Panc1 (cell line): ENCODE results near the gene EIF3F. TPM values are rescaled to one million over a fixed set of nuclear protein-coding genes. Genes with fewer than 3 reads are reported as not detected.

Experiments
- ATAC-seq: fragments of 200-7000 bp; cut with Tn5 transposase; 2 replicates; pipeline ENCODE4 v1.9.1; 2020; ENCODE audit warnings: mild to moderate bottlenecking, moderate library complexity
- BruUV-seq: library from RNA; stranded (reverse); fragments of 400-500 nt; replicated peaks from 2 replicates; lab custom pipeline; 2021; lab: Mats Ljungman, UMichigan
- CTCF ChIA-PET: fragments of 300-600 bp; sonication (Branson Sonifier 250); formaldehyde crosslinking; loops from one replicate; lab custom pipeline; 2022; ENCODE audit warnings: antibody characterized with exemption; lab: Charles Lee
- POLR2A ChIA-PET: fragments of 300-600 bp; sonication (Branson Sonifier 250); formaldehyde crosslinking; loops from one replicate; lab custom pipeline; 2022; ENCODE audit warnings: antibody characterized with exemption; lab: Charles Lee
- DNase-seq: peaks from one replicate; pipeline ENCODE4 v3.0.0-alpha.2; 2010; ENCODE audit warnings: low read depth, low spot score
- H3K27ac ChIP-seq: 2 replicates; pipeline ENCODE4 v1.5.1; 2011; ENCODE audit warnings: mild to moderate bottlenecking, low read length, inconsistent platforms
- H3K27me3 ChIP-seq: fragments of 200-500 bp; sonication (Bioruptor generic); 2 replicates; pipeline ENCODE4 v1.6.0; 2014; ENCODE audit warnings: low read length, inconsistent platforms; ENCODE audit not compliant: control insufficient read depth, insufficient read depth
- H3K36me3 ChIP-seq: fragments of 200-500 bp; sonication (Bioruptor generic); 2 replicates; pipeline ENCODE4 v1.5.1; 2014; ENCODE audit warnings: inconsistent platforms, mild to moderate bottlenecking, low read length, moderate library complexity; ENCODE audit not compliant: control insufficient read depth, insufficient read depth
- H3K4me1 ChIP-seq: 2 replicates; pipeline ENCODE4 v1.5.1; 2011; ENCODE audit warnings: inconsistent platforms, mild to moderate bottlenecking, low read length, moderate library complexity; ENCODE audit not compliant: control insufficient read depth, insufficient read depth
- H3K4me3 ChIP-seq, 2 experiments: 2 replicates each; pipeline ENCODE4 v1.5.1; 2011 to 2012; ENCODE audit warnings: low read depth in 2 of 2, low read length in 2 of 2, mild to moderate bottlenecking in 2 of 2, inconsistent platforms in 1 of 2, moderate library complexity in 1 of 2
- H3K9me3 ChIP-seq: fragments of 200-500 bp; sonication (Bioruptor generic); 2 replicates; pipeline ENCODE4 v1.5.1; 2014; ENCODE audit warnings: low read depth, mild to moderate bottlenecking, inconsistent platforms, low read length, moderate library complexity; ENCODE audit not compliant: control insufficient read depth, insufficient read depth
- CTCF ChIP-seq: fragments of 450-650 bp; IDR thresholded peaks from 2 replicates; pipeline ENCODE4 v1.5.1; 2017; ENCODE audit warnings: mild to moderate bottlenecking
- POLR2AphosphoS5 ChIP-seq: IDR thresholded peaks from 2 replicates; pipeline ENCODE4 v1.6.1; 2012; ENCODE audit warnings: mild to moderate bottlenecking, low read depth, low read length, moderate library complexity
- REST ChIP-seq, 2 experiments: IDR thresholded peaks; 2 replicates each; pipeline ENCODE4 v1.6.1; 2011 to 2012; ENCODE audit warnings: low read depth in 2 of 2, control low read depth in 1 of 2, low read length in 1 of 2, mild to moderate bottlenecking in 1 of 2, moderate library complexity in 1 of 2; ENCODE audit not compliant: insufficient read depth in 1 of 2
- SIN3A ChIP-seq: IDR thresholded peaks from 2 replicates; pipeline ENCODE4 v1.6.1; 2012; ENCODE audit warnings: low read depth, mild to moderate bottlenecking, low read length, moderate library complexity, borderline replicate concordance; ENCODE audit not compliant: insufficient read depth
- TCF7L2 ChIP-seq: IDR thresholded peaks from 2 replicates; pipeline ENCODE4 v1.6.1; 2011; ENCODE audit warnings: mild to moderate bottlenecking, low read depth, low read length, inconsistent platforms
- in situ Hi-C: cut with HindIII; loops from 2 replicates; pipeline ENCODE4 v1.10.0; 2016; ENCODE audit warnings: low sequenced_read_pairs, low pct_unique_long_range_greater_than_20kb
- intact Hi-C: fragments of 100-400 bp; cut with micrococcal nuclease; formaldehyde crosslinking; loops from one replicate; pipeline ENCODE4 v1.10.0; 2022; ENCODE audit not compliant: unreplicated experiment
- total RNA-seq: library from RNA; stranded (reverse); gene quantifications from one replicate; pipeline ENCODE4 v1.2.1, GENCODE V29; 2021; ENCODE audit not compliant: unreplicated experiment

EIF3F gene
- total RNA-seq, 1 experiment from 2014 or later = 387 TPM

GRCh38 chr11:8038811-8039529 lies 51.8 kb downstream of the EIF3F start:
- H3K27me3 ChIP-seq = no peaks in the 10 kb centered on the region
- no TSS peak for BruUV-seq
- H3K9me3 ChIP-seq = no peaks in the 10 kb centered on the region
- H3K4me3 ChIP-seq = no peak overlapping the region
- in situ Hi-C loops = no loop called here
- ChIA-PET CTCF (no interaction called here), POLR2A (no interaction called here)
- no peaks in the 10 kb centered on the region for H3K4me1 ChIP-seq
- intact Hi-C loops = no loop called here
- H3K27ac ChIP-seq = no peak overlapping the region
- DNase-seq (no peak), ATAC-seq (peak; percentile 32; the same call in 1 of the 2 replicates)
- no peaks in the 10 kb centered on the region for H3K36me3 ChIP-seq
- TF ChIP-seq POLR2AphosphoS5 (no peak), REST (IDR thresholded peaks at IDR 0.05; ENCODE audit: insufficient read depth in 1 of 2, low read depth in 2 of 2, low read length in 1 of 2) (no peak), SIN3A (no peak), CTCF (no peak), TCF7L2 (no peak)

GRCh38 chr11:8039530-8040260 lies 52.6 kb downstream of the EIF3F start:
- Histone ChIP-seq H3K36me3 (no peaks in the 10 kb centered on the region), H3K27me3 (peaks cover 6% of the 10 kb centered on the region), H3K27ac (no peak overlapping the region), H3K9me3 (no peaks in the 10 kb centered on the region), H3K4me3 (no peak overlapping the region), H3K4me1 (no peaks in the 10 kb centered on the region)
- intact Hi-C loops (no loop called here), in situ Hi-C loops (no loop called here)
- ATAC-seq = no peak
- no peak for DNase-seq
- ChIA-PET POLR2A (no interaction called here), CTCF (no interaction called here)
- TF ChIP-seq SIN3A (no peak), TCF7L2 (no peak), CTCF (no peak), REST (IDR thresholded peaks at IDR 0.05; ENCODE audit: insufficient read depth in 1 of 2, low read depth in 2 of 2, low read length in 1 of 2) (no peak), POLR2AphosphoS5 (no peak)
- BruUV-seq = no TSS peak
